CD4-positive, alpha-beta T cell (primary cell): ENCODE measurements around the gene PSENEN. TPM values are rescaled to one million over a fixed set of nuclear protein-coding genes. Genes with fewer than 3 reads are reported as not detected.
"Not testable (repeated sequence)": the region's sequence is repeated elsewhere in the genome, so short reads cannot be mapped to it uniquely, and the experiment has no call there.

ENCODE experiments used
- ATAC-seq: fragments of 200-7000 bp; cut with Tn5 transposase; one replicate; pipeline ENCODE4 v1.10.0; 2022; ENCODE audit warnings: mild to moderate bottlenecking; ENCODE audit not compliant: poor library complexity
- CTCF ChIA-PET: fragments of 350-600 bp; sonication (Branson Sonifier 250); formaldehyde crosslinking; loops from one replicate; lab custom pipeline; 2021; ENCODE audit warnings: antibody characterized with exemption, inconsistent platforms; lab: Charles Lee
- POLR2A ChIA-PET: fragments of 350-600 bp; sonication (Branson Sonifier 250); formaldehyde crosslinking; loops from one replicate; lab custom pipeline; 2021; ENCODE audit warnings: antibody characterized with exemption, inconsistent platforms; lab: Charles Lee
- DNase-seq, 14 experiments: peaks; one replicate each; pipeline ENCODE4 v3.0.0-alpha.2; 2013 to 2020; ENCODE audit warnings: mixed read lengths in 2 of 14
- H3K27ac ChIP-seq, 2 donors: one replicate each; pipeline versions ENCODE4 v1.5.1 to v1.7.0; 2013; ENCODE audit warnings: low read length in 2 of 2, low read depth in 1 of 2, mild to moderate bottlenecking in 1 of 2
- H3K27me3 ChIP-seq, 2 experiments: 1 replicate in 1 of 2; 2 replicates in 1 of 2; pipeline versions ENCODE4 v1.6.1 to v1.7.0; 2013; ENCODE audit warnings: low read length in 2 of 2, control low read depth in 1 of 2, mild to moderate bottlenecking in 1 of 2, moderate library complexity in 1 of 2; ENCODE audit not compliant: insufficient read depth in 2 of 2, control insufficient read depth in 1 of 2
- H3K36me3 ChIP-seq: one replicate; pipeline ENCODE4 v1.6.1; 2013; ENCODE audit warnings: low read length, control low read depth; ENCODE audit not compliant: insufficient read depth
- H3K4me1 ChIP-seq: one replicate; pipeline ENCODE4 v1.6.1; 2013; ENCODE audit warnings: low read length, control low read depth; ENCODE audit not compliant: insufficient read depth
- H3K4me3 ChIP-seq: one replicate; pipeline ENCODE4 v1.5.1; 2013; ENCODE audit warnings: mild to moderate bottlenecking, low read length, moderate library complexity
- H3K9me3 ChIP-seq, 2 experiments: 1 replicate in 1 of 2; 2 replicates in 1 of 2; pipeline versions ENCODE4 v1.6.1 to v1.7.0; 2013; ENCODE audit warnings: low read length in 2 of 2, mild to moderate bottlenecking in 2 of 2, control low read depth in 1 of 2, moderate library complexity in 1 of 2; ENCODE audit not compliant: control insufficient read depth in 1 of 2, insufficient read depth in 1 of 2
- H3K27ac Mint-ChIP-seq: one replicate; pipeline ENCODE4 v1.8.0; 2020; ENCODE audit warnings: mixed read lengths
- H3K27me3 Mint-ChIP-seq: one replicate; pipeline ENCODE4 v1.8.0; 2021; ENCODE audit warnings: mixed read lengths
- H3K36me3 Mint-ChIP-seq: one replicate; pipeline ENCODE4 v1.8.0; 2021; ENCODE audit warnings: low read depth, mixed read lengths
- H3K4me1 Mint-ChIP-seq: one replicate; pipeline ENCODE4 v1.8.0; 2021; ENCODE audit warnings: low read depth, mixed read lengths
- H3K4me3 Mint-ChIP-seq: one replicate; pipeline ENCODE4 v1.8.0; 2020; ENCODE audit warnings: mild to moderate bottlenecking, mixed read lengths
- H3K9me3 Mint-ChIP-seq: one replicate; pipeline ENCODE4 v1.8.0; 2020; ENCODE audit warnings: mixed read lengths
- intact Hi-C, 2 experiments: fragments of 100-400 bp; cut with DNase I in 1 of 2; cut with micrococcal nuclease in 1 of 2; formaldehyde crosslinking; loops; one replicate each; pipeline versions ENCODE4 v1.15.1 to v1.9.0; 2023 to 2025; cut with DNase I, micrococcal nuclease
- total RNA-seq, 174 experiments: library from RNA in 2 of 174; stranded (reverse) in 2 of 174; gene quantifications; one replicate each; pipeline ENCODE4 v1.2.3 and lab custom pipeline; 2021 to 2026
- TF ChIP-seq, protein P1 (sequence below): fragments of 200-600 bp; IDR thresholded peaks from one replicate; pipeline ENCODE4 v1.8.0; 2022; ENCODE audit warnings: antibody characterized with exemption, mild to moderate bottlenecking

Gene PSENEN
- total RNA-seq, 2 experiments from 2014 or later: 7.3 to 9.4 TPM

DNA sequence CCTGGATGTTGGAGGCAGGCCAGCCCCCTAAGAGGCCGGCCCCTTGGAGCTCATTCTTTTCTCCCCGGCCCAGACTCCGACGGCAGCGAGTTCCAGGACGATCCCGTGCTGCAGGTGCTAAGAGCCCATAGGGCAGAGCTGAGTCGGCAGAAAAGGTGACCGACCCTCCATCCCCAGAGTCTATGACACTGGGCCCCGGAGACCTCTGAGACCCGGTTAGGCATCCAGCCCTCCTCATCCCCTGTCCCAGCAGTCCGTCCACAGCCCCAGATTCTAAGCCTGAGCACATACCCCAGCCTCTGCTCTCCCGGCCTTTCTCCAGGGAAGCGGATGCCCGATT lies 22.6 kb downstream of the PSENEN start:
- peaks cover 26% of the 10 kb centered on the region for H3K36me3 ChIP-seq
- H3K27ac ChIP-seq: no peak overlapping the region
- intact Hi-C loops: no loop called here
- no peaks in the 10 kb centered on the region for H3K4me1 ChIP-seq
- POLR2A ChIA-PET: no interaction called here
- no peak for DNase-seq
- Mint-ChIP-seq H3K9me3 (no peaks in the 10 kb centered on the region), H3K4me3 (no peak overlapping the region), H3K27me3 (no peaks in the 10 kb centered on the region), H3K27ac (no peak overlapping the region), H3K36me3 (peaks cover 22% of the 10 kb centered on the region), H3K4me1 (no peaks in the 10 kb centered on the region)
- CTCF ChIA-PET: no interaction called here
- no peak for ATAC-seq
- no peaks in the 10 kb centered on the region for H3K27me3 ChIP-seq
- no peaks in the 10 kb centered on the region for H3K9me3 ChIP-seq
- no peak overlapping the region for H3K4me3 ChIP-seq
- TF ChIP-seq, protein P1, sequence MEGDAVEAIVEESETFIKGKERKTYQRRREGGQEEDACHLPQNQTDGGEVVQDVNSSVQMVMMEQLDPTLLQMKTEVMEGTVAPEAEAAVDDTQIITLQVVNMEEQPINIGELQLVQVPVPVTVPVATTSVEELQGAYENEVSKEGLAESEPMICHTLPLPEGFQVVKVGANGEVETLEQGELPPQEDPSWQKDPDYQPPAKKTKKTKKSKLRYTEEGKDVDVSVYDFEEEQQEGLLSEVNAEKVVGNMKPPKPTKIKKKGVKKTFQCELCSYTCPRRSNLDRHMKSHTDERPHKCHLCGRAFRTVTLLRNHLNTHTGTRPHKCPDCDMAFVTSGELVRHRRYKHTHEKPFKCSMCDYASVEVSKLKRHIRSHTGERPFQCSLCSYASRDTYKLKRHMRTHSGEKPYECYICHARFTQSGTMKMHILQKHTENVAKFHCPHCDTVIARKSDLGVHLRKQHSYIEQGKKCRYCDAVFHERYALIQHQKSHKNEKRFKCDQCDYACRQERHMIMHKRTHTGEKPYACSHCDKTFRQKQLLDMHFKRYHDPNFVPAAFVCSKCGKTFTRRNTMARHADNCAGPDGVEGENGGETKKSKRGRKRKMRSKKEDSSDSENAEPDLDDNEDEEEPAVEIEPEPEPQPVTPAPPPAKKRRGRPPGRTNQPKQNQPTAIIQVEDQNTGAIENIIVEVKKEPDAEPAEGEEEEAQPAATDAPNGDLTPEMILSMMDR: no peak

DNA sequence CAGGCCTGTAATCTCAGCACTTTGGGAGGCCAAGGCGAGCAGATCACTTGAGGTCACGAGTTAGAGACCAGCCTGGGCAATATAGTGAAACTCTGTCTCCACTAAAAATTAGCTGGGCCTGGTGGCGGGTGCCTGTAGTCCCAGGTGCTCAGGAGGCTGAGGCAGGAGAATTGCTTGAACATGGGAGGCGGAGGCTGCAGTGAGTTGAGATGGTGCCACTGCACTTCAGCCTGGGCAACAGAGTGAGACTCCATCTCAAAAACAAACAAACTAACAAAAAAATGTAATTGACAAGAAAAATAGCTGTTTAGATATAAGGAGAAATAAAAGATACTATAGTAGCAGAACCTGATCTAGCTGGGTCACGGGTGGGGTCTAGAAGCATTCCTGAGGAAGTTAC lies 26.9 kb downstream of the PSENEN start:
- H3K27me3 ChIP-seq, H3K36me3 Mint-ChIP-seq, H3K9me3 ChIP-seq, H3K27me3 Mint-ChIP-seq, DNase-seq, H3K36me3 ChIP-seq, H3K9me3 Mint-ChIP-seq, H3K27ac ChIP-seq, CTCF ChIA-PET, H3K4me3 ChIP-seq, H3K27ac Mint-ChIP-seq, H3K4me3 Mint-ChIP-seq, ATAC-seq: not testable (repeated sequence)
- intact Hi-C loops: loop anchor here in 1 of 2 experiments (10.0 kb wide), 1 partner anchor 162 kb away; the partner anchor contains the start of gene LRFN3
- POLR2A ChIA-PET: interaction anchor here (1.7 kb wide), 1 partner anchor 12 kb away, joined by 3 read pairs; no protein-coding TSS in a partner anchor
- H3K4me1 ChIP-seq: peaks cover 21% of the 10 kb centered on the region
- peaks cover 24% of the 10 kb centered on the region for H3K4me1 Mint-ChIP-seq

DNA sequence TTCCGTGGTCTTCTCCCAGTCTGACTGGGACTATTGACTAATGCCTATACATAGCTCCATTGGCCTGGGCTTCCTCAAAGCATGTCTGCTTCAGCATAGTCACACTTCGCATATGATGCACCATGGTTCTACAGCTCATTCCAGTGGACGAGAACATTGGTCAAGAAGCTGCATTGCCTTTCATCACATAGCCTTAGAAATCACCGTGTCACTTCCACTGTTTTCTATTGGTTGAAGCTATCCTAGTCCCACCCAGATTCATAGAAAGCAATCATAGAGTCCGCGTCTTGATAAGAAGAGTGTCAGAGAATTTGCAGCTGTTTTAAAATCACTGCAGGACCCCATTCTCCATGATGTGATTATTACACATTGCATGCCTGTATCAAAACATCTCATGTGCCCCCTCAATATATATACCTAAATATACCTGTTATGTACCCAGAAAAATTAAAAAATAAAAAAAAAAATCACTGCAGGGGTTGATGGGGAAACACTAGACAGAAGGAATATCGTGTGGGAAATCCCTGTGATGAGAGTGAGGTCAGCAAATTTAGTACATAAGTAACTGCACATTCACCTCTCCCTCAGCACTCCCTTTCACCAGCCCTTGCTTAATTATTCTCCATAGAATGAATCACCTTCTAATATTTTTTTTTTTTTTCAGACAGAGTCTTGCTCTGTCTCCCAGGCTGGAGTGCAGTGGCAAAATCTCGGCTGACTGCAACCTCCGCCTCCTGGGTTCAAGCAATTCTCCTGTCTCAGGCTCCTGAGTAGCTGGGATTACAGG lies 27.8 kb downstream of the PSENEN start:
- intact Hi-C loops: loop anchor here in 1 of 2 experiments (10.0 kb wide), 1 partner anchor 162 kb away; the partner anchor contains the start of gene LRFN3
- H3K27ac Mint-ChIP-seq: no peak overlapping the region

More for the DNA sequence above, 27.8 kb downstream of the PSENEN start:
- peaks cover 21% of the 10 kb centered on the region for H3K4me1 ChIP-seq
- POLR2A ChIA-PET: interaction anchor here (1.7 kb wide), 1 partner anchor 13 kb away, joined by 3 read pairs; no protein-coding TSS in a partner anchor
- H3K4me1 Mint-ChIP-seq: peaks cover 24% of the 10 kb centered on the region
- ATAC-seq: no peak
- TF ChIP-seq, protein P1: no peak
- H3K36me3 Mint-ChIP-seq: peaks cover 5% of the 10 kb centered on the region
- CTCF ChIA-PET: interaction anchor here (0.6 kb wide), 1 partner anchor 47 kb away, joined by 3 read pairs; no protein-coding TSS in a partner anchor
- H3K9me3 Mint-ChIP-seq: no peaks in the 10 kb centered on the region
- DNase-seq: no peak
- H3K4me3 Mint-ChIP-seq: peak overlapping the region; percentile 42
- H3K27me3 Mint-ChIP-seq: no peaks in the 10 kb centered on the region
- H3K4me3 ChIP-seq: no peak overlapping the region
- H3K9me3 ChIP-seq: no peaks in the 10 kb centered on the region
- H3K27ac ChIP-seq: no peak overlapping the region
- no peaks in the 10 kb centered on the region for H3K27me3 ChIP-seq
- peaks cover 1% of the 10 kb centered on the region for H3K36me3 ChIP-seq
